ENCODE results near the gene ZNF57.
"Not testable (repeated sequence)": the region's sequence is repeated elsewhere in the genome, so short reads cannot be mapped to it uniquely, and the experiment has no call there.

Gene ZNF57

GRCh38 chr19:2867025-2867991, 33.4 kb upstream of the ZNF57 start, which contains the start of gene ZNF556:
Gene ZNF556, plus strand, starts transcription at chr19:2867335. Its CDS starts 87 bp downstream, at chr19:2867422.
- H4K20me1 ChIP-seq (ENCODE audit: insufficient read depth, low read length): no peaks in the 10 kb centered on the region
- H3K9me3 ChIP-seq (ENCODE audit: low read length): no peaks in the 10 kb centered on the region
- H3K27ac ChIP-seq (ENCODE audit: low read depth, low read length, poor library complexity, severe bottlenecking): no peak within 1 kb of the TSS
- H3K9me2 ChIP-seq (ENCODE audit: low read depth, low read length): no peaks in the 10 kb centered on the region
- H3K4me2 ChIP-seq (ENCODE audit: low read length): no peak within 1 kb of the TSS
- no peaks in the 10 kb centered on the region for H3K27me3 ChIP-seq (ENCODE audit: insufficient read depth, low read length)
- H3K79me2 ChIP-seq (ENCODE audit: insufficient read depth, low read length): no peaks in the 10 kb centered on the region
- no peak within 1 kb of the TSS for H2AFZ ChIP-seq (ENCODE audit: low read length)
- no peak within 1 kb of the TSS for H3K9ac ChIP-seq (ENCODE audit: low read length)
- H3K4me3 ChIP-seq (ENCODE audit: low read depth, low read length, poor library complexity, severe bottlenecking): no peak within 1 kb of the TSS
- H3K4me1 ChIP-seq (ENCODE audit: insufficient read depth, low read length, severe bottlenecking): no peaks in the 10 kb centered on the region
- no peaks in the 10 kb centered on the region for H3F3A ChIP-seq (ENCODE audit: insufficient read depth, low read length)
- TF ChIP-seq EZH2 (IDR thresholded peaks at IDR 0.05; ENCODE audit: borderline replicate concordance, low read length) (no peak), CTCF (IDR thresholded peaks at IDR 0.05; ENCODE audit: low read length) (no peak)
- H3K36me3 ChIP-seq (ENCODE audit: insufficient read depth, low read length): no peaks in the 10 kb centered on the region

DNA sequence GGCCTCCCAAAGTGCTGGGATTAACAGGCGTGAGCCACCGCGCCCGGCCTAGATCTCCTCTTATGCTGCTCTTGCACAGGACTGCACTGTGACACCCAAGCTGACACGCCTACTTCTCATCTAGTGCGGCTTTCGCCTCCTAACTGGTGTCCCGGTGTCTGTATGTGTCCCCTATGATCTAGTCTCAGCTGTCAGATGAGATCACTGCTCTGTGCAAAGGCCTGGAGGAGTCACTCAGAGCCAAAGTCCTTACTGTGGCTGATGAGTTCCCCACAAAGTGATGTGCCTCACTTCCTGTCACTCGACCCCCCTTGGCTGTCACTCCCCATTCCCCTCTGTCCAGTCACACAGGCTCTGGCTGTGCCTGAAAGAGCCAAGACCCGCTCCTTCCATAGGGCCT, 31.1 kb upstream of the ZNF57 start:
- no peaks in the 10 kb centered on the region for H3K4me1 ChIP-seq (ENCODE audit: insufficient read depth, low read length, severe bottlenecking)

GRCh38 chr19:2872175-2872574, 28.6 kb upstream of the ZNF57 start:
- H3K36me3 ChIP-seq (ENCODE audit: insufficient read depth, low read length); H3K4me1 ChIP-seq (ENCODE audit: insufficient read depth, low read length, severe bottlenecking); H3K4me3 ChIP-seq (ENCODE audit: low read depth, low read length, poor library complexity, severe bottlenecking); H3K9me3 ChIP-seq (ENCODE audit: low read length); H3K9me2 ChIP-seq (ENCODE audit: low read depth, low read length); H3F3A ChIP-seq (ENCODE audit: insufficient read depth, low read length); H3K27ac ChIP-seq (ENCODE audit: low read depth, low read length, poor library complexity, severe bottlenecking); H3K4me2 ChIP-seq (ENCODE audit: low read length); H3K9ac ChIP-seq (ENCODE audit: low read length); H2AFZ ChIP-seq (ENCODE audit: low read length); H4K20me1 ChIP-seq (ENCODE audit: insufficient read depth, low read length); H3K79me2 ChIP-seq (ENCODE audit: insufficient read depth, low read length); H3K27me3 ChIP-seq (ENCODE audit: insufficient read depth, low read length): not testable (repeated sequence)

More for the DNA sequence above, 31.1 kb upstream of the ZNF57 start:
- Histone ChIP-seq H3K4me3 (ENCODE audit: low read depth, low read length, poor library complexity, severe bottlenecking) (no peak overlapping the region), H3K27ac (ENCODE audit: low read depth, low read length, poor library complexity, severe bottlenecking) (no peak overlapping the region), H4K20me1 (ENCODE audit: insufficient read depth, low read length) (no peaks in the 10 kb centered on the region), H3K27me3 (ENCODE audit: insufficient read depth, low read length) (no peaks in the 10 kb centered on the region), H3F3A (ENCODE audit: insufficient read depth, low read length) (no peaks in the 10 kb centered on the region), H3K36me3 (ENCODE audit: insufficient read depth, low read length) (no peaks in the 10 kb centered on the region), H3K9ac (ENCODE audit: low read length) (no peak overlapping the region), H3K4me2 (ENCODE audit: low read length) (no peak overlapping the region), H3K9me2 (ENCODE audit: low read depth, low read length) (no peaks in the 10 kb centered on the region), H3K79me2 (ENCODE audit: insufficient read depth, low read length) (no peaks in the 10 kb centered on the region), H2AFZ (ENCODE audit: low read length) (no peak overlapping the region), H3K9me3 (ENCODE audit: low read length) (no peaks in the 10 kb centered on the region)
- TF ChIP-seq CTCF (IDR thresholded peaks at IDR 0.05; ENCODE audit: low read length) (no peak), EZH2 (IDR thresholded peaks at IDR 0.05; ENCODE audit: borderline replicate concordance, low read length) (no peak)

Data from OCI-LY1 (cell line).